ENCODE data around the gene DPF3.

Gene DPF3

DNA sequence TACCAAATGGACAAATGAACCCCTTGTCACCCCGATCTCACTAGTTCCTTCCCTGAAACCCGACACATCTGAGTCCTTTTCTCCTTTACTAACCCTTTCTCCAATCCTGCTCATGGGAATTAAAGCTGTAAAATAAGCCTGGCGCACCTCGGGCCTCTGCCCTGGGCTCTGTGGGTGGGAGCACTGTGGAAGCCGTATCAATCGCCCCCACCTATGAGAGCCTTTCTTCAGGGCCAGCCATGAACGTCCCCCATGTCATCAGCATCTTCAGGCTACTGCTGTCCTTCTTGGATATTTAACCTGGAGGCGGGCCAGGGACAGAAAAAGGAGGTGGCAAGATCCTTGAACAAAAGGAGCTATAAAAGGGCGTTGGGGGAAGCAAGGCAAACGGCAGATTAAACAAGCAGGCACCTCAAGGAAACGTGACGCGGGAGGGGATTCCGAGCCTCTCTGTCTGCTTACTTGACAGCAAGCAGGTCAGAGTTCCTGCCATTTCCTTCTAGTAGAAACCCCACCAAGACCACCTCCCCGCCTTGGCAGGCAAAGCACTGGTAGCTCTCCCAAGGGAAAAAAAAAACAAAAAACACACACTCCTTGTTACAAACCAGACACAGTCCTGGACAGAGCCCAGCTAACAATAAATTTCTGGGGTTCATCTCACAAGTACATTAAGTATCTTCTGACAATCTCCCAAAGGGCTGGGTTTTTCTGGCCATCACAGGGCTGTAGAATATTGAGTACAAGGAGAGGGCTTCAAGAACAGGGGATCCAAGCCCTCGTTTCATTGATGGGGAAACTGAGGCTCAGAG lies 62.9 kb downstream of the DPF3 start:
- no peak for DNase-seq

DNA sequence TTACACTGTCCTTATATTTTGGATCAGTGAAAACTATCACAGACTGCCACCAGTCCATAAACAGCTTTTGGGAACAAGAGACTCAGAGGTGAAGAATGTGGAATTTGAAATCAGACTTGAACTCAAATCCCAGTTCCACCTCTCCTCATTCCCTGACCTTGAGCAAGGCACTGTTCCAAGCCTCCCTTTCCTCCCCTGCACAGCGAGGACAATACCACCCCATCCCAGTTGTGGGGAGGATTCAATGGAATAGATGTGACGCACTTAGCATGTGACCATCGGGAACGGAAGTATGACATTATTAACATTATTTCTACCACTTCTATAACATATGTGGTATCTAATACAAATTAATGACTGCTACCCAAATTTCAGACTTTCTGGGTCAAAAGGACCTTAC lies 63.5 kb downstream of the DPF3 start:
- DNase-seq: no peak

DNA sequence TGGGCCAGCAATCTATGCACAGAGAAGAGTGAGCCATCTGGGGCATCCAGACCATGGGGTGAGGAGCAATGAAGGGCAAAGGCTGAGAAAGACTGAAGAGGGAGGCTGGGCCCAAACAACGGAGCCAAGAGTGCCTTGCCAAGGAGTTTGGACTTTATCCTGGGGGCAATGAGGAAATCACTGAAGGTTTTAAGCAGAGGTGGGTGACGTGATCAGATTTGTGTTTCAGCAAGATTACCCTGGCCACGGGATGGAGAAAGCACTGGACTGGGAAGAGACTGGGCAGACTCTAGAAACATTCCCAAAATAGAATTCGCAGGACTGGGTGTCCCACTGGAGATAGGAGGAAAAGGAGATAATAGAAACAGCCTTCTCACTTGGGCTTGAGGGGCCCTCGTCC lies 65.3 kb downstream of the DPF3 start:
- no peak for DNase-seq

DNA sequence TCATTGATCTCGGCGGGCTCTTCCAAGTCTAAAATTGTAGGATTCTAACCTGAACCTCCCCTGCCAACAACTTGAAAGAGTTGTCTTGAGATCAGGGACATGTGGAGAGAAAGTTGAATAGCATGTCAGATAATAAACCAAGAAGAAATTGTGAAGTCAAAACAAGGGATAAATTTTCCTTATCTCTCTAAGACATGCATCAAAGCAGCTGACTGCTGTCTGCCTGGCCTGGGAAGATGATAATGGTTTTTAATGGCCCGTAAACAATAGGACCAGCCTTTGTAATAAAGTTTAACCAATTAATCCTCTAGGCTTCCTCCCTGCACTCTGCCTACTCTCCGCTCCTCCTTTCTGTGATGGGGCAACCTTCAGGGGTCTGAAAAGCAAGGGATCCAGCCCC lies 67.9 kb downstream of the DPF3 start:
- DNase-seq: no peak

DNA sequence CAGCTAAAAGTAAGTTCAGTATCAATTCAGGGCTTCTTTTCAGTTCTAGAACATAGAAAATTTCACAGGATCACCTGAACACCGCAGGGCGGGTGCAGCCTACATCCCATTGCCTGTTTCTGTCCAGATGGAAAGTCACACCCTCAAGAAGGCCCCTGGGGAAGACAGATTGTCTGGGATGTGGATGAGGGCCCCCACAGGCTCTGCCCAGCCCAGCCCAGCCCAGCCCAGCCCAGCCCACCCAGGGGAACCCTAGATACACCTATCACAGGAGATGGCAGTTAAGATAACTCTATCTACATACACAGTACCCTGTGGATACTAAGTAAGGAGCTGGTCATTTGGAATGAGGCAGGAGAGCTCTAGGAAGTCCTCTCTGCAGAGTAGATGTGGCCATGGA lies 68.4 kb downstream of the DPF3 start:
- DNase-seq: no peak

DNA sequence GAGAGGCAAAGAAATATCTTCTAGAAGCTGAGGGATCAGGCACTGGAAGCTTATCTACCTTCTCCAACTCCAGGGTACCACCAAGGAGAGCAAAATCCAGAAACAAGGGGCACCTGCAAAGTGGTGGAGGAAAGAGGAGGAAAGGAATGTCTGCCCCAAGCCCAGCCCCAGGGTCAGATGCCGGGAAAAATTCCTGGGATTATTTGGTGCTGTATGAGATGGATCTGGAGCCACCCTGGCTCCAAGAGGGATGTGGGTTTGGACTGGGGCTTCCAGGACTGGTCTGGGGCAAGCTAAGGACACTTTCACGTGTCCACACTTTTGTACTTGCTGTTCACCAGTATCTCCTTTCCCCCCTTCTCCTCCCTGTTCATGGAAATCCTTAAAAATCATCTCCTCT lies 69.8 kb downstream of the DPF3 start:
- no peak for DNase-seq

DNA sequence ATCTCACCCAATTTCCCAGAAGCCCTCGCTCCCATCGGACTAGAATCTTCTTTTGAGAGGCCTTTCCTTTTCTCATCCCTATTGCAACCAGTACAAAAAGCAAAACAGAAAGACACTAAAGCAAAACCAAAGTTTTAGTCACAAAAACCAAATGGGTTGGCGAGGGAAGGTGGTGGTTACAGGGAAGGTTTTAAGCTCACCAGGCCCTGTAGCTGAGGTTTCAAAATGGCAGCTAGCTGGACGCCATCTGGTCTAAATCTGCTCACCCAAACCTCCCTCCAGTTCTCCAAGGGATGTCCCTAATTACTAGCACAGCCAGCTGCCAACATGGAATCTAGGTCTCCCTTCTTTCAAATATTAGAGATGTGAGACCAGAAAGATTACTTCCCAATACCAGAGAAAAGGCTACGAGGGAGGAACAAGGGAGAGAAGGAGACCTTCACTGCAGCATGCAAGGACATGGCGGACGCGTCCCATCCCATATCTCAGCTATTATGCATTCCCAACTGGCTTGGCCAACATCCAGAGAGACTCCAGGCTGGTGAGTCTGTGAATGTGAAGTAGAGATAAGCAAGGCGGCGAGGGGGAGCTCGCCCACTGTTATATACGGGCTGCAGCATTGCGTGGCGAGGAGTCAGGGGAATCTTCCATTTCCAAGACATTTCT lies 70.8 kb downstream of the DPF3 start:
- no peak for DNase-seq

DNA sequence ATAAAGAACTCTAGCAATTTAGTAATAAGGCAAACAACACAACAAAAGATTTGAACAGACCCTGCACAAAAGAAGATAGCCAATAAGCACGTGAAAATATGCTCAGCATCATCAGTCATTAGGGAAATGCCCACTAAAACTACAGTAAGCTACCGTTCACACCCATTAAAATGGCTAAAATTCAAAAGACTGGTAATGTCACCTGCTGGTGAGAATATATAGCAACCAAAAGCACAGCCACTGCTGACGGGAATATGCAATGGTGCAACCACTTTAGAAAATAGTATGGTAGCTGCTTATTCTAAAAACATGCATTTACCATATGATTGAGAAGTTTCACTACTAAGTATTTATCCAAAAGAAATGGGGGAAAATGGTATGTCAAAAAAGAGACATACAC lies 74.9 kb downstream of the DPF3 start:
- no peak for DNase-seq

DNA sequence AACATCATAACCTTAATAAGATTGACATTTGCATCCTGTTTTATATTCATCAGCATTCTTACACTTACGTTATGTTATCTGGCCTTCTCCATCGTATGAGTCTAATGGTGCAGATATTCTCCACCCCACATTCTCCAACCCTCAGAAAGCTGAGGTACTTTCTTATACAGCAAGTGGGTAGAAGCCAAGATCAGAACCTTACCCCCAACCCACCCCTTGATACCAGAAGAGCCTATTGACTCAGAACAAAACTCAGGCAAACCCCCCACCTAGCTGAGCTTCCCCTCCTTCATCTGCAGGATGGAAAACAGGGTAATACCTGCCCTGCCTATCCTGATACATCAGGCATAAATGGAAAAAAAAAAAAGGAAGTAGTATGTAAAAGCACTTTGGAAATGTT lies 77.6 kb downstream of the DPF3 start:
- DNase-seq: no peak

DNA sequence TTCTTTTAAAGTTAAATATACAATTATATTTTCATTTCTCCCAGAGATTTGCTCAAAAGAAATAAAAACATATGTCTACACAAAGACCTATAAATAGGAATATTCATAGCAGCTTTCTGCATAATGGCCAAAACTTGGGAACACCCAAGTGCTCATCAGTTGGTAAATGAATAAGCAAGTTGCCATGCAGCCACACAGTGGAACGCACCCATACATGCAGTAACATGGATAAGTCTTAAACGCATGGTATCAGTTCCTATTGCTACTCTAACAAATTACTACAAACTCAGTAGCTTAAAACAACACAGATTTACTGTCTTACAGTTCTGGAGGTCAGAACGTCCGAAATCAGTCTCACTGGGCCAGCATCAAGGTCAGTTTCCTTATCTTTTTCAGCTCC lies 78.5 kb downstream of the DPF3 start:
- no peak for DNase-seq

DNA sequence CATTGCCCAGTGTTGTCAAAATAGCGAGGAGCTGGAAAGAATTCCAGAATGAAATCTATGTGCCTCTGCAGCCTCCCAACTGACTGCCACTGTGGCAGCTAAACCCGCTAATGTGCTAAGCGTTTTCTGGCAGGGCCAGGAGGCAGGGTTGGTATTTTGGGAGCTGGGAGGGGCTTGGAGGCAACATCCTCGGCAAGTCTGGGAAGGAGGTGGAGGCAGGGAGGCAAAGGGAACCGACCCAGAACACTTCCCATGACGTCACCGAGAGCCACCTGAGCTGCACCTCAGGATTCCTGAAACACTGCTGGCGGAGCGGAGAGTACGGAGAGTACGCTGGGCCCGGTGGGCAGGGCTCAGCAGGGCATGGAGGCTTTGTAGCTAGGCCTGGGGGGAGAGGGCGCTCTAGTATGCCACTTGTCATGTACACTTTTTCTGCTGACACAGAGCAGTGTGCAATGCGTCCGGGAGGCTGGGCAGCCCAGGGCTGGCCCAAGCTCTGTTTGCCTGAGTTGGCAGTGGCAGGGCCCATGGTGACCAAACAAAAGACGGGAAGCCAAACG lies 81.5 kb downstream of the DPF3 start:
- no peak for DNase-seq

DNA sequence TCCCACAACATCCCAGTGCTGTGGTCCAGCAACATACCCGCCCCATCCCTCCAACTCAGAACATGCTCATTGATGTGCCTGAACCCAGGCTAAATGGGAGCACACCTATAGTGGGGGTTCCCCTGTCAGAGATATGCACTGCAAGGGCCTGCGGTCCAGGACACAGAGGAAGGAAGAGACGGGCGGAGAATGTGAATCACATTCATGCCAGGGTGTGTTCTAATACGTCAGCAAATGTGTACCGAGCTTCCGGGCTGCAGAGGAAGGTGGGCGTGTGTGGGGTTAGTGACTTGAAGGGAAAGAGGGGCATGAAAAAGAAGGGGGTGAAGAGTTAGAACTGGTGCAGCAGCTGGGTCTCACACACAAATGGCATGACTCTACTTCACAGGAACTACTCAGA lies 83.7 kb downstream of the DPF3 start:
- DNase-seq: peak; percentile 34

DNA sequence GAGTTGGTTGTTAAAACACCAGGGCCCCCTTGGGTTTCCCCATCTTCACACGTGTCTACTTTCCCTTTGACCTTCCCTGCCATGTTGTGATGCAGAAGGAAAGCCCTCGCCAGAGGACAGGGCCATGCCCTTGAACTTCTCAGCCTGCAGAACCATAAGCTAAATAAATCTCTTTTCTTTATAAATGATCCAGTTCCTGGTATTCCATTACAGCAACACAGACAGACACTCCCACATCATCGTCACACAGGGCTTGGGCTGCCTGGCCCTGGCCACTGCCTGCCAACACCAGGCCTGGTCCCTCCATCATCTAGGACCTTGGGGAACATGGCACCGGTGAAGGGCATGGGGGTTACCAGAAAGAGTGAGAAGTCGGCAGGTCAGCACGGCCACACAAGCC lies 84.8 kb downstream of the DPF3 start:
- no peak for DNase-seq

DNA sequence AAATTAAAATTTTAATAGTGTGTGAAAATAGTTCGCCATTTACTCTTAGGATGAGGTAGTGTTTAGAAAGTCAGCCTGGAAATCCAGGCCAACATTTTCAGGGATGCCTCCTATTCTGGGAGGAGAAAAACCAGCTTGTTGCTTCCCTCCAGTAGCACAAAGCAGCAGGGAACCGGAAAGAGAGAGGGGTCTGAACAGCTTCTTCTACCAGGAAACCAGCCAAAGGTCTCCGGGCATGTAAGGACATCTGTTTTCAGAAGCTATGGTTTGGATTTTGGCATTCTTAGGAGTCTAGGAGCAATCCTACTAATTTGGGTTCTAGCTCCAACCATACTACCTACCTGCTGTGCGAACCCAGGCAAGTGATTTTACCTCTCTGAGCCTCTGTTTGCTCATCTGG lies 85.3 kb downstream of the DPF3 start:
- DNase-seq: no peak

DNA sequence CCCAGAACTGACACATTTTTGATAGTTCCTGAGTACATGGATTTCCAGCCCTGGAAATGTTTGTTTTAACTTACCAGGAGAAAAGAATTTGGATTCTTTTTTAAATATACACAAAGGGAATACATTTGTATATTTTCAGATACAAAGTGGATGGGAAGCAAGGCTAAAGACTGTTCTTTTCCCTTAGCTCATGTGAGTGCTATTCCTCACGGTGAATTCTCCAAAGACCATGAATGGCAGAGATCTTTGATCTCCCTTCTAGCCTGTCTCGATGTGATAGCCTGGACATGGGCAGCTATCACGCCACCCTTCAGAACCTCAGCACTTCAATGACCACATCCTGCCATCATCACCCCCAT lies 91.3 kb downstream of the DPF3 start:
- no peak for DNase-seq

DNA sequence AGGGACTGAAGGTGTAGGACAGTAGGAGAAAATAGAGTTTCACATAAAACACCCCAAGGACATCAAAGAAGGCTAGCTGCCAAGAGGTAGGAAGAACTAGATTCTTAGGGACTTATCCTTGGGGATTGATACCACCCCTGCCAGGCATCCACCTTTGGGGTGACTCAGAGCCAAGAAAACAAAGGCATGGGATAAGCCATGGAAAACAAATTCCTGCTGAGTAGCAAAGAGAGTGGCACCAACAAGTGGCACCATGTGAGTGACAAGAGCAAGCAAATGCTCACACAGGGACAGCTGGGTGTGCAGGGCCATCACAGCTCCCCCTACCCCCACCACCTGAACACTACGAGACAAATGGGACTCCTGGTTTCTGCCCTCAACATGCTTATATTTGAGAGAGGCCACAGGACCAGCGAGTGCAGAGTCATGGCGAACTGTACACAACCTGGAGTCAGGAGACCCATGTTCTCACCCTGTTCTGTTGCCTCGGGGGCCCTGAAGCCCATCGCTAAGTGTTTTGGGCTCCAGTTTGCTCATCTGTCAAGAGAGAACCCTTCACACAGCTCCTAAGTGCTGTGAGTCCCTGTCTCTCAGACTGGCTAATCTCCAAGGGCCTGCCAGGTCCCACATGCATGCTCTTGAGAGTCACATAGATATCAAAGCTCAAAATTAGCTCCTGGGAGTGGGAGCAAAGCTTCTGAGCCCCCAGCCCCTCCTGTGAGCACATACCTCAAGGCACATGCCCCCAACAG lies 91.9 kb downstream of the DPF3 start:
- no peak for DNase-seq

DNA sequence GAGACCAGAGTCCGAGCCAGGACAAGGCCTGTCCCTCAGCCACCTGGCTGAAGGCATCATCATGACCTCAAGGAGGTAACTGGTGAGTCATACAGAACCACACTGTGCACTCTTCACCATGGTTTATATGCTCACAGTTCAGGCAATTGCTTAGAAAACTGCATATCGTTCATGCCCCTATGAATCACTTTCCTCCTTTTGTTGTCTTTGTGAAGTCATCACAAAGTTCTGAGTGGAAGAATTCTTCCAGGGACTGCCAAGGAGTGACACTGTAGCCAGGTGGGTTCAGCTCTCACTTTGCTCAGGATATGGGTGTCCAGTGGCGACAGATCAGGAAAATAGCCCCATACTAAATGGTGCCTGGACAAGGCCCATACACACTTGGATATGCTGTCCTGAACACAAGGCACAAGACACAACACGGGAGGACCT lies 92.5 kb downstream of the DPF3 start:
- DNase-seq: no peak

DNA sequence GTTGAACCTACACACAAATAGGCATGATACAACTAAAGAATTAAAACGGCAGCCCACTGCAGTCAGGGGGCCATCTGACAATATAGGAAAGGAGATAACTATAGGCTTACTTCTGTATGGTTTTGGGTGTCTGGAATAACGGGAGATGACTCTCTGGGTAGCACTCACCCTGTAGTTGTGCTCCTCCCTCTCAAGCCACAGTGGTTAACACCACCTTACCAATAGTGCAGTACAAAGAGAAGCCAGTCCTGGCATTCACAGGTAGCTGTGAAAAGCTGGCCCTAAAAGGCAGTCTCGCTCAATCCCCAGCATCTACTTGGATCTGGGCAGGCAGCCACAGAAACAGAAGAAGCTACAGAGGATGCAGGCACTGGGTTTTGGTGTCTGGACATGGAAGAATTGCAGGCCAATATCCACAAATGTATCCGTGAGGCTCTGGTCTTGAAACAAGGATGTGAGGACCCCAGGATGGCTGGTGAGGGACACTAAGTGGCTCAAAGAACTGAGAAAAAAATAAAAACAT lies 93.0 kb downstream of the DPF3 start:
- no peak for DNase-seq

DNA sequence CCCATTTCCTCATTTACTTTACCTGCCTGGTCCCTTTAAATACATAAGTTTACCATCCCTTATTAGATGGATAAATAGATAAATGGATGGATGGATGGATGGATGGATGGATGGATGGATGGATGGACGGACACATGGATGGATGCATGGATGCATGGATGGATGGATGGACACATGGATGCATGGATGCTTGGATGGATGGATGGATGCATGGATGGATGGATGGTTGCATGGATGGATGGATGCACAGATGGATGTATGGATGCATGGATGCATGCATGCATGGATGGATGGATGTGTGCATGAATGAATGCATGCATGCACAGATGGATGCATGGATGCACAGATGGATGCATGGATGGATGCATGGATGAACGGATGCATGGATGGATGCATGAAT lies 93.6 kb downstream of the DPF3 start:
- no peak for DNase-seq

DNA sequence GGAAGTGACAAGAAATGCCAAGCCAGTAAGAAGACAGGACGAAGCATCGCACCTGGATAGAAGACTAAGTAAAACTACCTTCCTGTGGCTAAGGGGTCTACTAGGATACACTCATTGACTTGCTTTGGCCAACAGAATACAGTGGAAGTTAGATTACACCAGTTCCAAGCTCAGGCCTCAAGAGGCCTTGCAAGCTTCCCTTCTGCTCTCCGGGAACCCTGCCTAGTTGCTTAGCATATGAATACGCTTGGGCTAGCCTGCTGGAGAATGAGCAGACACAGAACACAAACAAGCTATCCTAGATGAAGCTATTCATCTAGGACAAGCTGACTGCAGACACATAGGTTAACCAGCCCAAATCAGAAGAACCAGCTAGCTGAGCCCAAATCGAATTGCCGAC lies 97.0 kb downstream of the DPF3 start:
- DNase-seq: no peak

DNA sequence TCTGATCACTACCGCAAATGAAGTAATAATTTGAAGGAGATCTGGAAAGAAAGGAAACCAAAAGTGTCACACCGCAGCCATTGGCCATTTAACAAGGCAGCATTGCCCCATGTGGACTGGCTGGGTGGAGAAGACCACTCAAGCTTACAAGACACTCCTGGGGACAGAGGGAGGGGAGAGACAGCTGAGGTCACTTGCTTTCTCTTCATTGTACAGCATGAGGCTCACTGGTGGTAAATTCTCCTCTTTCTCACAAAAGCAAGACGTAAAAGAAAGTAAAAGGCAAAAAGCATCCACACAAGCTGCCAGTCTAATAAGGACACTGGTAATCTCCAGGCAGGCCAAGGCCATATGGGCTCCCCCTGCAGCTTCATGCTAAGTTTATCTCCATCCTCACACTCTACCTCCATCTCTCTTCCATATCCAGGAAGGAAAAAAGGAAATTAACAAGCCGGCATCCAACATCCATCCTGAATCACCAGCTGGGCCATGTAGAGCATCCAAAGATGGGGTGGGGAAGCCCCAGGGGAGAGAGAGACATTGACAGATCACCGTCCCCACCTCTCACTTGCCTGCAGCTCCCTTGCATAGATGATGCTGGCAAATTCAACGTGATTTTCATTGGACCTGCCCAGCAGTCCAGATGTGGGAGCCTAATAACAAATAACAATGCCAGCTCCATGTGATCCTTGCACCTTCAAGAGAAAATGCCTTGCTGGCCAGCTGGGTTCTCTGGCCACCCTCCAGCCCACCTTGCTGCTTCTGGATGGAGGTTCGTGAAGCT lies 100.6 kb downstream of the DPF3 start:
- DNase-seq: no peak

DNA sequence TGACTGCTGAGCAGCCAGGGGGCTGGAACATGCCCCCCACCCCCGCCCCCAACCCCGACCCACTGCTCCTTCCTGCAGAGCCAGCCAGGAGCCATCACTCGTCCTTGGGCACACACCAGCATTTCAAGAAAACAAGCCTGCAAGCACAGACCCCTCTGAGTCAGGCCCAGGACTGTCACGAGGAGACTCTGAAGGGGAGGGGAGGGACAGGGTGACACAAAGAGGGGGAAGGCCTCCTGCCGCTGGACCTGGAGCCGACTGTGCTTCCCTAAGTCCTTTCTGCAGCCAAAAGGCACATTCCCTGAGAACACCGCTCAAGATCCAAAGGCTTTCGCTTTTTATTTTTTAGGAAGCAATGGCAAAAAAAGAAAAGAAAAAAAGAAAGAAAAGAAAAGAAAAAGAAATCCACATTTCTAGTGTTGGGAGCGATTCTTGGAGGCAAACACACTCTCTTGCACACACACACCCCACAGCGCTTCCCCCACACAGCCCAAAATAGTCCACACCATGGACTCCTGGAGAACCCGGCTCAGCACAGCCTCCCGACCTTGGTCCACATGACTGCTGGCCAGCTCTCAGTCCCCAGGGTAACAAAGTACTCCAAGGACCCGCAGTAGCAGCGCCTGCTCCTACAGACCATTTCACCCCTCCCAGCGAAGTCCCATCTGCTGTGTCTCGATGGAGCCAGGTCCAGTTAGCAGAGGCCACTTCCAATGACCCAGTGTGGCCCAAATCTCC lies 101.7 kb downstream of the DPF3 start:
- no peak for DNase-seq

All from stimulated activated CD4-positive, alpha-beta T cell treated with anti-CD3 and anti-CD28 coated beads, Interleukin-12 subunit alpha, Interleukin-12 subunit beta, amount 100 ng/mL, for 4 hours (primary cell).